Activated CD4-positive, alpha-beta T cell treated with anti-CD3 and anti-CD28 coated beads for 36 hours (primary cell): Measurements from ENCODE around the gene INTS14. TPM values are rescaled to one million over a fixed set of nuclear protein-coding genes. Genes with fewer than 3 reads are reported as not detected.

ENCODE experiments used
- ATAC-seq: fragments of 200-7000 bp; cut with Tn5 transposase; one replicate; pipeline ENCODE4 v1.10.0; 2021; ENCODE audit warnings: mild to moderate bottlenecking, moderate library complexity
- CTCF ChIA-PET: fragments of 350-600 bp; sonication (Branson Sonifier 250); formaldehyde crosslinking; loops from one replicate; lab custom pipeline; 2021; ENCODE audit warnings: antibody characterized with exemption; lab: Charles Lee
- POLR2A ChIA-PET: fragments of 350-600 bp; sonication (Branson Sonifier 250); formaldehyde crosslinking; loops from one replicate; lab custom pipeline; 2021; ENCODE audit warnings: antibody characterized with exemption, inconsistent platforms; lab: Charles Lee
- DNase-seq: peaks from one replicate; pipeline ENCODE4 v3.0.0-alpha.2; 2020
- H3K27ac Mint-ChIP-seq: one replicate; pipeline ENCODE4 v1.8.0; 2021; ENCODE audit warnings: mixed read lengths
- H3K27me3 Mint-ChIP-seq: one replicate; pipeline ENCODE4 v1.8.0; 2021; ENCODE audit warnings: mixed read lengths
- H3K36me3 Mint-ChIP-seq: one replicate; pipeline ENCODE4 v1.8.0; 2021; ENCODE audit warnings: low read depth, mixed read lengths
- H3K4me1 Mint-ChIP-seq: one replicate; pipeline ENCODE4 v1.8.0; 2021; ENCODE audit warnings: mixed read lengths
- H3K4me3 Mint-ChIP-seq: one replicate; pipeline ENCODE4 v1.8.0; 2021; ENCODE audit warnings: mild to moderate bottlenecking, moderate library complexity, mixed read lengths
- H3K9me3 Mint-ChIP-seq: one replicate; pipeline ENCODE4 v1.8.0; 2021; ENCODE audit warnings: low read depth, mixed read lengths
- intact Hi-C, 2 experiments: fragments of 100-400 bp; cut with DNase I in 1 of 2; cut with micrococcal nuclease in 1 of 2; formaldehyde crosslinking; loops; one replicate each; pipeline versions ENCODE4 v1.14.2 to v1.15.1; 2022 to 2024; cut with DNase I, micrococcal nuclease
- total RNA-seq, 2 experiments: library from RNA; stranded (reverse); gene quantifications; one replicate each; pipeline ENCODE4 v1.2.3, GENCODE V29; 2021

Gene INTS14
- total RNA-seq, 2 experiments from 2014 or later, result 49.2 to 59.8 TPM

GRCh38 chr15:65578904-65579728, 31.8 kb downstream of the INTS14 start:
- ChIA-PET POLR2A (interaction anchor here (0.6 kb wide), 1 partner anchor 112 kb away, joined by 3 read pairs; no protein-coding TSS in a partner anchor), CTCF (interaction anchor here (0.6 to 1.6 kb wide), 7 partner anchors 11 to 551 kb away, joined by 3 to 5 read pairs (median 4); partner anchors contain the start of gene HACD3)
- no peak for ATAC-seq
- H3K4me1 Mint-ChIP-seq, result peaks cover 12% of the 10 kb centered on the region
- H3K9me3 Mint-ChIP-seq, result no peaks in the 10 kb centered on the region
- no peak overlapping the region for H3K27ac Mint-ChIP-seq
- intact Hi-C loops, result no loop called here
- peaks cover 42% of the 10 kb centered on the region for H3K36me3 Mint-ChIP-seq
- H3K27me3 Mint-ChIP-seq, result no peaks in the 10 kb centered on the region
- no peak overlapping the region for H3K4me3 Mint-ChIP-seq
- DNase-seq, result no peak

DNA sequence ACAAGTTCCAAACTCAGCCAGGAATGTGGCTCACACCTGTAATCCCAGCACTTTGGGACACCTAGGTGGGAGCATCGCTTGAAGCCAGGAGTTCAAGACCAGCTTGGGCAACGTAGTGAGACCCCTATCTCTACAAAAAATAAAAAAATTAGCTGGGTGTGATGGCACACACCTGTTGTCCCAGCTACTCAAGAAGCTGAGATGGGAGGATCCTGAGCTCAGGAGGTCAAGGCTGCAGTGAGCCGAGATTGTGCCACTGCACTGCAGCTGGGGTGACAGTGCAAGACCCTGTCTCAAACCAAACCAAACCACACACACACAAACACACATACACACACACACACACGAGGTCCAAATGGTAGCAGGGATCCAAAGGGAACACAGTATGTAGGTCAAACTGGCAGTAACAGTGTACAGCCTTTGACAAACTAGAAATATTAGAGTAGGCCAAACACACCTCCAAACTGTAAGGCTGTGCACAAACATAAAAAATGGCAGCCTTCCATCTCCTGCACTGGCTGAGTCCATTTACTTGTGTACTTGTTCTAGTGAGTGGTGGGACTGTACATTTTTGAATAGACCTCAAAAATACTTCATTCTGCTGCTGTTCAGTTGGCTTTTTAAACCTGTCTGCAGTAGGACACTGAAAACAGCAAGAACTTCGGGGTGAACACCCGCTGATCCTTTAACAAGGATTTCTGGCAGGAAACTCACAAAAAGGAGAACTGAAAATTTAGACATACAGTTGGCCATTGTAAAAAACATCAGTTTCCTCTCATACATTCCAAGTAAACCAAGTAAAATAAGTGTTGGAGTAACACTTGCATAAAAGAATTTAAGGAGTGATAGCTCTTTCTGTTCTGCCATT, 33.6 kb downstream of the INTS14 start:
- peaks cover 28% of the 10 kb centered on the region for H3K36me3 Mint-ChIP-seq
- H3K4me1 Mint-ChIP-seq, result no peaks in the 10 kb centered on the region
- no peak for DNase-seq
- no peaks in the 10 kb centered on the region for H3K9me3 Mint-ChIP-seq
- ChIA-PET POLR2A (no interaction called here), CTCF (interaction anchor here (0.6 to 1.2 kb wide), 2 partner anchors 20 to 47 kb away, joined by 3 to 5 read pairs; partner anchors contain the start of gene HACD3)
- ATAC-seq, result no peak
- no peak overlapping the region for H3K4me3 Mint-ChIP-seq
- peak overlapping the region; percentile 5 for H3K27ac Mint-ChIP-seq
- intact Hi-C loops, result no loop called here
- no peaks in the 10 kb centered on the region for H3K27me3 Mint-ChIP-seq

GRCh38 chr15:65576664-65577063, 34.3 kb downstream of the INTS14 start:
- H3K9me3 Mint-ChIP-seq, result no peaks in the 10 kb centered on the region
- H3K4me3 Mint-ChIP-seq, result no peak overlapping the region
- POLR2A ChIA-PET, result no interaction called here
- no peak overlapping the region for H3K27ac Mint-ChIP-seq
- H3K27me3 Mint-ChIP-seq, result no peaks in the 10 kb centered on the region
- CTCF ChIA-PET, result no interaction called here
- no peaks in the 10 kb centered on the region for H3K4me1 Mint-ChIP-seq
- no peak for ATAC-seq
- no peak for DNase-seq
- peaks cover 21% of the 10 kb centered on the region for H3K36me3 Mint-ChIP-seq
- intact Hi-C loops, result no loop called here

GRCh38 chr15:65571971-65572370, 39.0 kb downstream of the INTS14 start:
- DNase-seq, result no peak
- Mint-ChIP-seq H3K4me3 (no peak overlapping the region), H3K4me1 (no peaks in the 10 kb centered on the region), H3K27ac (no peak overlapping the region), H3K36me3 (peaks cover 22% of the 10 kb centered on the region), H3K27me3 (no peaks in the 10 kb centered on the region), H3K9me3 (no peaks in the 10 kb centered on the region)
- ChIA-PET POLR2A (no interaction called here), CTCF (interaction anchor here (0.6 to 0.9 kb wide), 2 partner anchors 20 to 414 kb away, joined by 3 read pairs; no protein-coding TSS in a partner anchor)
- no peak for ATAC-seq
- intact Hi-C loops, result no loop called here

DNA sequence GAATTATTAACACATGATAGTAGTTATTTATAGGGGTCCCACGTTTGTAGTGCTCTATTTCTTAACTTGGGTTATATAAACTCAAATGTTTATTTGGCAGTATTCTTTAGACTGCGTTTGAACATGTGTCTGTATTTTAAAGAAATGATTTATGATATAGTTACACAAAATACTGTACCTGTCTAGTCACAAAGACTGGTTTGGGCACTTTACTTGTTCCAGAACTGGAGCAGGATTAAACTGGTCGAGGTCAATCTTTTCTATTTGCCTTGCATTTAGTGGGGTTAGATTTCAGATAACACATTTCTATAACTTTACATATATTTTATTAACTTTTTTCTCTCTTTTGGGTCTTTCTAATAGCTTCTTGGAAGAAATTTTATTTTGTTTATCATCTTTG, 41.2 kb downstream of the INTS14 start:
- no peaks in the 10 kb centered on the region for H3K4me1 Mint-ChIP-seq
- DNase-seq, result no peak
- intact Hi-C loops, result no loop called here
- ATAC-seq, result no peak
- H3K27ac Mint-ChIP-seq, result no peak overlapping the region
- H3K36me3 Mint-ChIP-seq, result peaks cover 38% of the 10 kb centered on the region
- ChIA-PET CTCF (no interaction called here), POLR2A (no interaction called here)
- no peak overlapping the region for H3K4me3 Mint-ChIP-seq
- H3K27me3 Mint-ChIP-seq, result no peaks in the 10 kb centered on the region
- no peaks in the 10 kb centered on the region for H3K9me3 Mint-ChIP-seq

DNA sequence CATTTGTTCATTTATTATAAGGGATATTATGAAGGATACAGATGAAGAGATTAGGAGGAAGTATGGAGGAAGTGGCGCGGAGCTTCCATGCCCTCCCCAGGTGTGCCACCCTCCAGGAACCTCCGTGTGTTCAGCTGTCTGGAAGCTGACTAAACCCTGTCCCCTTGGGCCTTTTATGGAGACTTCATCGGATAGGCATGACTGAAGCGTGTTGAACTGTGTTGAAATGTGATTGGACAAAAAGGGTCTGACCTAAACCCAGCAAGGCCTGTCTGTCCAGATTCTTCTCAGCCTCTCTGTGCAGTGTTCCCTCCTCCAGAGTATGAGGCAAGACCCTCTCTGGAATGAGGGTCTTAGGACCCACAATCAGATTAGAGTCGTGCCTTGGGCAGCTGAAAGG, 49.0 kb downstream of the INTS14 start:
- DNase-seq (no peak), ATAC-seq (no peak)
- intact Hi-C loops, result no loop called here
- H3K27ac Mint-ChIP-seq, result no peak overlapping the region
- no peaks in the 10 kb centered on the region for H3K27me3 Mint-ChIP-seq
- CTCF ChIA-PET, result interaction anchor here (0.7 kb wide), 1 partner anchor 123 kb away, joined by 3 read pairs; no protein-coding TSS in a partner anchor
- H3K4me3 Mint-ChIP-seq, result no peak overlapping the region
- POLR2A ChIA-PET, result no interaction called here
- H3K9me3 Mint-ChIP-seq, result no peaks in the 10 kb centered on the region
- peaks cover 66% of the 10 kb centered on the region for H3K36me3 Mint-ChIP-seq
- H3K4me1 Mint-ChIP-seq, result no peaks in the 10 kb centered on the region

DNA sequence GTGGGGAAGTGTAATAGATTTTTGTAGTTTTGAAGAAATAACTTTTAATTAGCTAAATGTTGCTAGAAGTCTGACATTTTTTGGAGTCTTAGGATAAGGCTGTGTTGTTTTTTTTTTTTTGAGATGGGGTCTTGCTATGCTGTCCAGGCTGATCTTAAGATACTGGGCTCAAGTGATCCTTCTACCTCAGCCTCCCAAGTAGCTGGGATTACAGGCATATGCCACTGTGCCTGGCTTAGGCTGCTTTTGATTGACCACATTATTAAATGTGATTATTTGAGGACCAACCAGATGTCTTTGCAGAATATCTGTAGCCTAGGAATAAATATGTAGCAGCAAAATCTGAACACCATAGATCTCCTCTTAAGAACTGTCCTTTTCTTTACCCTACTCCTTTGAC, 51.0 kb downstream of the INTS14 start:
- no peak for DNase-seq
- POLR2A ChIA-PET, result no interaction called here
- intact Hi-C loops, result no loop called here
- H3K4me1 Mint-ChIP-seq, result no peaks in the 10 kb centered on the region
- H3K27ac Mint-ChIP-seq, result no peak overlapping the region
- no peak for ATAC-seq
- peaks cover 52% of the 10 kb centered on the region for H3K36me3 Mint-ChIP-seq
- no peak overlapping the region for H3K4me3 Mint-ChIP-seq
- CTCF ChIA-PET, result interaction anchor here (0.7 kb wide), 1 partner anchor 350 kb away, joined by 3 read pairs; no protein-coding TSS in a partner anchor
- no peaks in the 10 kb centered on the region for H3K9me3 Mint-ChIP-seq
- H3K27me3 Mint-ChIP-seq, result no peaks in the 10 kb centered on the region

DNA sequence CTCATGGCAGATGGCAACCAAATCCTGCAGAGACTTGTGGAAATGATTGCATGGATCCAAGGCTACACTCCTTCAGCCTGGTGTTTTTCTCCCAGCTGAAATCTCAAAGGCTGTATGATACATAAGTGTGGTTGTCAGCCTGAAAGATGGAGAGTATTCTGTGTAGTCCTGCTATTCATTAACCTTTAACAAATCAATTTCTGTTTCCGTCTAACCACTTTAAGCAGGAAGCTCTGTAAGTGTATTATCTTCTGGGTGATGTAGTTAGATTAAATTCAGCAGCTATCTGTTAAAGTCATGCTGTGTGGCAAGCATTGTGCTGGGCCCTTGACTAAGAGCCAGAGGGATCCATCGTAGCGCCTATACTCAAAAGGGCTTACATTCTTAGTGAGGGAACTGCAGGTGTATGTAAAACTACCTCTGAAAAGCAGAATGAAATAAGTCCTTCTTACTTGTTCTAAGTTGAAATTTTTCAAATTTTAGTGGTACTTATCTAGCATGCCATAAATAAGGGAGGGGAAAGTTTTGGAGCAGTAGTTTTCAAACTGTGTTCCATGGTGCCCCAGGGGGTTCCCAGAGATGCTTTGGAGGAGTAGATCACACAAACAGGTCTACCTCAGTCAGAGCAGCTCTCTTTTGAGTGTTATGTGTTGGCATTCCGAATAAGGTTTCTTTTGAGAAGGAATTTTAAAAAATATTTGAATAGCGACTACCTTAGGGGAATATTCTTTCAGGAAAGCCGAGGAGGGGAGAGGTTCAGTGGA, 51.8 kb downstream of the INTS14 start:
- DNase-seq (no peak), ATAC-seq (no peak)
- intact Hi-C loops, result no loop called here
- Mint-ChIP-seq H3K27ac (no peak overlapping the region), H3K9me3 (no peaks in the 10 kb centered on the region), H3K36me3 (peaks cover 48% of the 10 kb centered on the region), H3K4me1 (no peaks in the 10 kb centered on the region), H3K27me3 (no peaks in the 10 kb centered on the region), H3K4me3 (no peak overlapping the region)
- ChIA-PET CTCF (interaction anchor here (0.6 to 0.7 kb wide), 2 partner anchors 52 to 350 kb away, joined by 3 read pairs; partner anchors contain the start of gene INTS14), POLR2A (no interaction called here)

DNA sequence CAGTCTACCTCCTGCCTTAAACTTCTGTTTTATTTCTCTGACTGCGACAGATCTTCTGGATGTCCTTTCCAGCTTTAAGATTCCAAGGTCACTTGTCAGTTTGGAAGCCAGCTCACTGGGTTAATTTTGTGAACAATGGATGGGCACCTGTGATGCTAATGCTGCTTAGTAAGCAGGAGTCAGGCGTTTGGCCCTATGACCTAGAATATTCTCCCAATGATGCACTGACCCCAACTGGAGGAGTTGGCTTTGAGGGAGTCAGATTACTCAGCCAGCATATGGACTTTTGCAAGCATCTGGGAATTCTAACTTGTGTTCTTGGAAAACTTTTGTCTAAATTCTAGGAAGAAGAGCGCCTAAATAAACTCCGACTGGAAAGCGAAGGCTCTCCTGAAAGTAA, 52.6 kb downstream of the INTS14 start:
- intact Hi-C loops, result no loop called here
- ChIA-PET CTCF (interaction anchor here (0.6 kb wide), 1 partner anchor 10 kb away, joined by 3 read pairs; no protein-coding TSS in a partner anchor), POLR2A (no interaction called here)
- Mint-ChIP-seq H3K27ac (no peak overlapping the region), H3K27me3 (no peaks in the 10 kb centered on the region), H3K36me3 (peaks cover 45% of the 10 kb centered on the region), H3K4me3 (no peak overlapping the region), H3K9me3 (no peaks in the 10 kb centered on the region), H3K4me1 (no peaks in the 10 kb centered on the region)
- DNase-seq, result no peak
- no peak for ATAC-seq

DNA sequence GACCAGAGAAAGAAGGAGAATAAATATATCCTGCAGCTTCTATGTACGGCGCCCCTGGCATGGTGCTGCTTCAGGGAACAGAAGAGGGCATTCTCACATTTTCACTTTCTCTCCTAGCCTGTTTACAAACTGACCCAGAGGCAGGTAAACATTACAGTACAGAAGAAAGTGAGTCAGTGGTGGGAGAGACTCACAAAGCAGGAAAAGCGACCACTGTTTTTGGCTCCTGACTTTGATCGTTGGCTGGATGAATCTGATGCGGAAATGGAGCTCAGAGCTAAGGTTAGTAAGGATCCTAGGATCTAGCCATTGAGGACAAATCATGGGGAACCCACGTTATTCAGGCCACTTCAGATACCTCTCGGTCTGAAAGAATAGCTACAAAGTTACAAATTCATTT, 54.3 kb downstream of the INTS14 start:
- no peak overlapping the region for H3K4me3 Mint-ChIP-seq
- intact Hi-C loops, result no loop called here
- H3K27me3 Mint-ChIP-seq, result no peaks in the 10 kb centered on the region
- H3K9me3 Mint-ChIP-seq, result no peaks in the 10 kb centered on the region
- H3K27ac Mint-ChIP-seq, result no peak overlapping the region
- no peaks in the 10 kb centered on the region for H3K4me1 Mint-ChIP-seq
- H3K36me3 Mint-ChIP-seq, result peaks cover 46% of the 10 kb centered on the region
- ChIA-PET POLR2A (no interaction called here), CTCF (interaction anchor here (0.6 to 0.8 kb wide), 2 partner anchors 9 to 155 kb away, joined by 3 read pairs; no protein-coding TSS in a partner anchor)
- no peak for ATAC-seq
- DNase-seq, result no peak

DNA sequence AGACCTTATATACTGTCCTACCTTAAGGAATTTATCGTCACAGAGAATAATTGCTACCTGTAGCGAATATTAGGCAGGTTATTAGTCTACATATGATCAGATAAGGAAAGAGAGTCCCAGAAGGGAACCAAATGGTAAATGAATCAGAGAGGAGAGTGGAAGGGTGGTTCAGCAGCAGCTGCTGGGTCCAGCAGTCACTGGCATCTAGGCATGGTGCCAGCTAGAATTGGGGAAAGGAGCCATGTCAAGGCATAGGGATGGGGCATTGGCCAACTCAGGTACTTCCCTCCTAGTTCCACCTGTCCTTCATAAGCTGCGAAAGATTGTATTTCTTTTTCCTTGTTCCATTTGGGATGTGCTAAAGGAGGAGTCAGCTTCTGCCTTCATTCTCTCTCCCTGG, 57.2 kb downstream of the INTS14 start:
- POLR2A ChIA-PET, result no interaction called here
- no peak for ATAC-seq
- intact Hi-C loops, result no loop called here
- Mint-ChIP-seq H3K4me3 (no peak overlapping the region), H3K27me3 (no peaks in the 10 kb centered on the region), H3K27ac (no peak overlapping the region), H3K4me1 (peaks cover 18% of the 10 kb centered on the region), H3K36me3 (peaks cover 33% of the 10 kb centered on the region), H3K9me3 (no peaks in the 10 kb centered on the region)
- CTCF ChIA-PET, result interaction anchor here (0.7 kb wide), 2 partner anchors 85 to 394 kb away, joined by 3 read pairs; no protein-coding TSS in a partner anchor
- no peak for DNase-seq
